Amniotic stem cell (primary cell): ENCODE data around the gene PHACTR1.

Source experiments
- DNase-seq: peaks from one replicate; lab custom pipeline; 2025; lab: John Stamatoyannopoulos, UW

The PHACTR1 gene

DNA sequence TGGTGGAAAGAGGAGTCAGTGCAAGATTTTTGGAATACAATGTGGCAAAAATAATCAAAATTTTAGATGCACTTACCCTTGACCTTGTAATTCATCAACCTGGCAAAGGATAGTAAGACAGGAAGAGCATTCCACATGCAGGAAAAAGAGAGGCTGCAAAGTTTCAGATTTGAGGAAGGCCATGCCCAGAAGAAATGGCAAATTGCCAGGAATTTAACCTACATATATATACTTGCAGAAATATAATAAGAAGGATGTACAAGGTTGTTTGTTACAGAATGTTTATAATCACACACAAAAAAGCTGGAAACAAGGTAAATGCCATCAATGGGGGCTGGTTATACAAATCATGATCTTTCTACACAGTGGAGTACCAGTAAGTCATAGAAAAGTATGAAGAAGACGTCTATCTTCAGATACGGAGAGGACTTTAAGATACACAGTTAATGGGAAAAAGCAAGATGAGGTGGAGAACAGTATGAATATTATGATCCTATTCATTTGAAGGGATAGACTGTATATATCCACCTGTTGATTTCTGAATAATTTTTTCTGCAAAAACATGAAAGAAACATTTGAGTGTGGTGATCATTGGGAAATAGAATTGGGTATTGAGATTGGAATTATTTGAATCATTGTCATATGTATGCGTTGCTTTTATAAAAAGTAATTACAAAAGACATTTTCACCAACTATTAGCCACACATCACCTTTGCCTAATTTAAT lies 358.0 kb downstream of the PHACTR1 start:
- DNase-seq, result no peak

DNA sequence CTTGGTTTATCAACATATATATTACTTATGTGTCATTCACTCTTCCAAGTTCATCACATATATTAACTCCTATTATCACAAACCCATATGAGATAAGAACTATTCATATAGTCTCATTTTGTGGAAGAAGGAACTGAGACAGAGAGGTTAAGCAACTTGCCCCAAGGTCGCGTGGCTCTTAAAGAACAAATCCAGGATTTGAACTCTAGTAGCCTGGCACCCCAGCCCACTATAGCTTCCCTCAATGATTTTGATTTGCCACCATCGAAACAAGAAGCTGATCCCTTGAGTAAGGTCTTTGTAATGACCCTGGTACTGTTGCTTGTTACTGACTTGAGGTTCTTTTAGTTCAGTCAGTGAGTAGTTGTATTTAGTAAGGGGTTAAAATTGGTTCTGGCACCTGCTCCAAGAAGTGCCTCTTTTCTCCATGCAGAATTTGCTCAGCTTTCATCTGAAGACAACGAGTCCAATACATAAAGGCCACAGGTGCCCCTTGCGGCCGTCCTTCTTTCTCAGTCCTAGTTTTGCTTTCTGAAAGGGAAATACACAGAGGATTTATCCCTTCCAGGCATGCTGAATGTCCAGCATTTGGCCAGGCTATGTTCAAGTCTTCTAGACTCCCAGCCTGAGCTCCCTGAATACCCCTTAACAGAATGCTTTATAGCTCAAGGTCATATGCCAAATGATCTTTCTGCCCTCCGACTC lies 358.7 kb downstream of the PHACTR1 start:
- no peak for DNase-seq

DNA sequence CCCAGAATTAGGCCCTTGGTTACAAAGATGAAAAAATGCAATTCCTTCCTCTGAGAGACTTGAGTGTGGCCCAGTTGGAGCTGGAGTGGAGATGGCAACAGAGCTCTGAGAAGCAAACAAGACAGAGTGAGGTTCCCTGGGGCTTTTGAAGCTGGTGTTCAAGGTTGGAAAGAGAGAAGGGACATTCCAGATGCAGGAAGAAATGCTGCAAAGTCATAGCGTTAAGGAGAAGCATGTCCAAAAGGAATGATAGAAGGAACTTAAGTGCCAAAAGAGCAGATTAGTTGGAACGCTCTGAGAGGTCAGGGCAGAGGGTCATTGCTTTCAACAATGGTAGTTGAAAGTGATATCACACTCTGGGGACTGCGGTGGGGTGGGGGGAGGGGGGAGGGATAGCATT lies 360.0 kb downstream of the PHACTR1 start:
- no peak for DNase-seq

DNA sequence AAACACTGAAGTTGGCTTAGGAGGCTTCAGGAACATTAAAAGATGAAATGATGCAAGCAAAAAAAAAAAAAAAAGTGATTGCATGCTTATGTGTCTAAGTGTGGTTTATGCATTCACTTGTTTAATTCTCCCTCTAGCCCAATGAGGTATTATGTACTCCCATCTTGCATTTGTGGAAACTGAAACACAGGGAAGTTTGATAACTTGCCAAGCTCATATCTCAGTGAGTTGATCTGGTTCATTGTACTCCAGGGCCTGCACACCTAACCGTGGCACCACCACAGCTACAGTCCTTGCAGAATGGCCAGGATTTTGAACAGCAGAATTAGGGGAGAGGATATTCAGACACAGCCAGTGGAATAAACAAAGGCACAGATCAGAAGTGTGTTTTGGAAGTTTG lies 360.6 kb downstream of the PHACTR1 start:
- no peak for DNase-seq

DNA sequence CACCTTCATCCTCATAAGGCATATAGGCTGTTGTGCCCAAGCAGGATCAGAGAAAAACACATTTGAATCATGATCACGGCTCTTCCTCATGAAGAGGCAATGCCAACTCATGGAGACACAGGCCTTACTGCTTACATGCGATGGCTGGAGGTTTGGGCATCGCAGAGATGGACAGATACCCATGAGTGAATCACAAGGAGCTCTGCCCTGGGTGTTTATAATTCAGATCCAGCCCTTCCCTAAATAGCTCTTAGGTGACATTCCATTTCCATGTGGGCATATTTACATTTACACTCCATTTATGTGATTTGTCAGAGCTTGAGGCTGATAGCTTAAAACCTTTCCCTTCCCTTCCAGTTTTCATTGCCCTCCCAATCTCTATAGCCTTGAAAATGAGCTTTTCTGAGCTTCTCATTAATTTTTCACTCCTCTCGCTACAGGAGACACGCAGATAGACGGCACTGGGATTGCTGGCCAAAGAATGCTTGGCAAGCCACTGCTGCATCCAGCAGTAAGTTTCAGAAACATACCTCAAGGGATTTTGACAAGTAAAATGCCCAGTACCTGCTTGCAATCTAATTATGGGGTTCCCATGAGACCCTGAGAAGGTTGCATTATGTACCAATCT lies 362.6 kb downstream of the PHACTR1 start:
- DNase-seq, result no peak

DNA sequence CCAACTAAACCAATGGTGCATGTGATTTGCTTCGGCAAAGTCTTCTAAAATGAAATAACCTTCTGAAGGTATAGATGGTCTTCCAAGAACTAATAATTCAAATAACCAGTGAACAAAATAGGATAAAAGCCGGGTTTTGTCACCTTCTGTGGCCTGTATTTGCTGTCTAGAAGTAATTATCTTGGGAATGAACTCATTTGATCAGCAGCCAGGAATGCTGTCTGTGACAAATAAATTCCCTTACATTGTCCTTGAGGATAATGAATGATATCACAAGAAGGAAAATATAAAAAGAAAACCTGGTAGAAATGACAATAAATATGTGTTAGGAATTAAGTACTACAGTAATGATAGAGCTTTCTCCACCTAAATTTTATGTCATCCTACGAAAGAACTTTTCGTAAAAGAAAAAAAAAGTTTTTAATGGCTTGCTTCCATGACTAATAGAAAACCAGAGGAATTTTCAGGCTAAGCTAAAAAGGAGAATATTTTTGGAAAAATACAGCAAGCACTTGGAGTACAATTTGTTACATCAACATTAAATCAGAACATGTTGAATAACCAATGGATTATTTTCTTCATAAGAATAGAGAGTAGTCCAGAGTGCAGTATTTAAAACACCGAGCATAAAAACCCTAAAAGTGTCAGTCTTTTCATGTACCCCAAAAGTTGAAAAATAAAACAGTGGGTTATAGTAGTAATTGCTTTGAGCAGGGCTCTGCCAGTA lies 364.1 kb downstream of the PHACTR1 start:
- no peak for DNase-seq

DNA sequence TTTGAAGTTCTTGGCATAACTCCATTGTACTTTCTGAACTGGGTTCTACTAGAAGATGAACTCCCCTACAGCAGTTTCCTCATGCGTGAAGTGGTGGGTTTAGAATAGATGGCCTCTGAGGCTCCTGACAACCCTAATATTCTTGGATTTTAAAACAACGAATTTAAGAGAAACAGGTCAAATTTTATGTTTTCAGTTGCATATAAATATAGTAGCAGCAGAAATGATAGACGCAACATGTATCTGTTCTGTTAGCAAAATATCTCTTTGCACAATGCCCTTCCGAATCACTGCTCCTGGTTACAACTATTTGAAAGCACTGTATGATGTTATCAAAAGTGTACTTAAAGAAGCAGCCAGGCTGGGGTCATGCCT lies 364.6 kb downstream of the PHACTR1 start:
- DNase-seq, result no peak

DNA sequence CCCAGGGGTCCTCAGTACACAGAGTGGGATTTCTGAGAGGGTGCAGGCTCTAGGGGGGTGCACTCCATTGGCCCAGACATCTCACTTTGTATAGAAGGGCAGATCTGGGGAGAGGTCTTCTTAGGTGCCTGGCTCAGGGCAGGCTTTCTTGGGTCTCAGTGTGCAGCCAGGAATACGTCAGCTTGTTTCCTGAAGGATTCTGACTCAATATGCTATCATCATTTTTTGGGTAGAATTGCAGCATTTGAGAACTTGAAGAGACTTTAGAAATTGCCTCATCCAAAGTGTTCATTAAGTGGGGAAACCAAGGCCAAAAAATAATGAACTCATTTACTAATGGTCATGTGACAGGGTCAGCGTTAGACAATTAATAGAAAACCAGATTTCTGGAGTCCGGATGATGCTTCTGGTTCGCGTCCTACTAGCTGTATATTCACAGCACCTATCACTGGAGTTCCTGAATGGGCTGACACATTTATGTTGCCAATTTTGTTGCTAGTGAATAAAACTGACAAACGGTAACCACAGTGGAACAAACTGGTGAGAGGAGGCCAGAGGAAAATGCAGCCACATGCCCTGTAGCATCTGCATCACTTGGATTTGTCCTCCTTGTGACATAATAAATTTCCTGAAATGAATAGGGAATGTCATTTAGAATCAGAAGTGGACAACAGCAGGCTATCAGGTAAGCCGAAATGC lies 372.9 kb downstream of the PHACTR1 start:
- DNase-seq, result no peak

DNA sequence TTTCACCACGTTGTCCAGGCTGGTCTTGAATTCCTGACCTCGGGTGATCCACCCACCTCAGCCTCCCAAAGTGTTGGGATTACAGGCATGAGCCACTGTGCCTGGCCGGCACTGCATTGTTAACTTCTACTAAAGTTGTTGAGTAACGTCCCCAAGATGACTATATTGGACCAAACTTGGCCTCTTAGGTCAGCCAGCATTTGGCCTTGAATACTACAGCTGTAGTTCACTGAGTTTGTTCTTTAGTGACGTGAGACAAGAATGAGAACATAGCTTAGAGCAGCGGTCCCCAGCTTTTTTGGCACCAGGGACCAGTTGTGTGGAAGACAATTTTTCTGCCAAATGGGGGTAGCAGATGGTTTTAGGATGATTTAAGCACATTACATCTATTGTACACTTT lies 374.6 kb downstream of the PHACTR1 start:
- DNase-seq, result no peak

DNA sequence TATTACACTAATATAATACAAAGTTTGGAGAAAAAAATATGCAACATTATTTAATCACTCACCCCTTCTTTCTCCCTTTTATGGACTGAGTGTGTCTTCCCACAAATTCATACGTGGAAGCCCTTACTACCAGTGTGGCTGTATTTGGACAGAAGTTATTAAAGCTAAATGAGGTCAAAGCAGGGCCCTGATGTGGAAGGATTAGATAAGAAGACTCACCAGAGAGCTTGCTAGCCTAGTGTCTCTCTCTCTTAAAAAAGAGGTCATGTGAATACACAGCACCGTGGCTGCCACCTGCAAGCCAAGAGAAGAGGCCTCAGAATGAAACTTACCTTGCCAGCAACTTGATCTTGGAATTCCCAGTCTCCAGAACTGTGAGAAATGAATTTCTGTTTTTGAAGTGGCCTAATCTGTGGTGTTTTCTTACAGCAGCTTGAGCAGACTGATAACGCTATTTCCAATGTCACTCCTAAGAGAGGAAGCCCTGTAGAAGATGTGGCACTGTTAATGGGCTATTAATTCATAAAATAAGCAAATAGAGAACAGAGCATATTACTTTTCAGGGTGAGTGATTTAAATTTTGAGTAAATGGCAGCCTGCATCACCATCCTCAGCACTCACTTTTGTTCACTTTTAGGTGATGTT lies 378.3 kb downstream of the PHACTR1 start:
- DNase-seq, result no peak

DNA sequence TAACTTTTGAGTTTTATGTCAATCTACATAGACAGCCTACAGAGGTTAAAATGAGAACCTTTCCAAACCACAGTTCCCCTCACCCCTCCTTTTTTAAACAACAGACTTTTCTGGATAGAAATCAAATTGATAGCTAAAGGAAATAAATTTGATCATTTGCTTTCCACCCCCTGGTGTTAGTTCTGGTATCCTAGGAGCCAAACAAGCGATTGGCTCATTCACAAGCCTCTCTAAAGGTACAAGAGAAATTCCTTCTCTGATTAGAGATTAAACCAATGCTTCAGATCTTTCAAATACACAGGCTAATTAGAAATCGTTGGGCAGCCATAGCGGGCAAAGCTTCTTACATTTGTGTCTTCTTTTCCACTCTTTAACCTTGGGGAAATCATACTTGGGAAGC lies 379.5 kb downstream of the PHACTR1 start:
- no peak for DNase-seq

DNA sequence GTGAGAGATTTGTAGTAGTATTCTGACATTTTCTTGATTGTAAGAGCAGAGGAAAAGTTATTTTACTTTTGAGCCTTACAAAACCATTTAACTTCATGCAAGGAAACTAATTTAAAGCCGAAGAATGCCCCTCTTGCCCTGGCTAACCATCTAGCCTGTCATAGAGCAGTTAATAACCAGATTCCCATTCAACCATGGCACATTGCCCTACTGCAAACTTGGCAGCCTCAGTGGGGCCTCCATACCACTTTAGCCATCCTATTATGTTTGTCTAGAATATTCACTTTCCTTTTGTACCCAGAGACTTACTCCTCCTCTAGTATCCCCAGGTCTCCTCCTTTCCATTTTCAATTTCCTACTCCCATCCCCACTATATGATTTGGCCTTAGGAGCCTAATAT lies 380.9 kb downstream of the PHACTR1 start:
- DNase-seq, result no peak

DNA sequence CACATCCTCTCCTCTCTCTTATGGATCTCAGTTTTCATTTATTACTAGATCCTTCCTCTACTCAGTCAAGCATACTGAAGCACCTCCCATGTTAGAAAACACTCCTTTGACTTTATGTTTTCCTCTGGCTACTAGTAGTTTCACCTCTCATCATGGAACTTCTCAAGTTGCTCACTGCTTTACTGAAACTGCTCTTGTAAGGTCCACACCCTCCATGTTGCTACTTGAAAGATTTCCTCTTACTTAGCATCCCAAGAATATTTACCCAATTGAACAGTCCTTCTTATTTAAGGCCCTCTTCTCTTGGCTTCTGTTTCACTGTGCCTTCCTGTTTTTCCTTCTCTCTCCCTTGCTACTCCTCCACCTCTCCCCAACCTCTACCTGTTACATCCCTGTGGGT lies 381.4 kb downstream of the PHACTR1 start:
- DNase-seq, result no peak

DNA sequence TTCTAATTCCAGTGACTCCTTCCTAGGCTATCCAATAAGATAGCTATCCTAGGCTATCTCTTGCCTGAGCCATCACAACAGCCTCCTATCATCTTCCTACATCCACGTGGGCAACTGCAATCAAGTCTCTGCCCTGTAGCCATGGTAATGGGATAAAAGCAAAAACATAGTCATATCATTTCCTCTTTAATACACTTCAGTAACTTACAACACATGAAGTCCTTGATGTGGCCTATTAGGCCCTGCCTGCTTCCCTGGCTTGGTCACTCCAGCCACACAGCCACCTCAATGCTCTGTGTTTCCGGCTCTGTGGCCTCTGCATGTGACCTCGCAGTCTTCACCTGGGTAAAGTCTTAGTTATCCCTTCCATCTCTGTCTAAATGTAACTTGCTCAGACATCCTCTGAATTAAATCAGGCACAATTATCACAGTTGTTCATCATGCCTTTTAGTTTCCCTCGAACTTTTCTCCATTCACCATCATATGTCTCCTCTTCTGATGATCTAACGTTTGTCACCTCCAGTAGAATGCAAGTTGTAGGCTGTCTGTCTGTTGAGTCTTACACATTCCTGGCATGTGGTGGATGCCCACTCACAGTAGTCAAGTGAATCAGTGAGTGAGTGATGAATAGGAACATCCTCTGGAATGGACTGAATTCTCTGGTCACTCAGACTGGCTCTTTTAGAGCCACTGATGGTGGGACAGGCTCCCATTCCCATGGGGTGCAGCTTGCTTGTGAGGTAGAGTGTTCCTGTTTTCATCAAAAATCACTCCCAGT lies 382.4 kb downstream of the PHACTR1 start:
- no peak for DNase-seq

DNA sequence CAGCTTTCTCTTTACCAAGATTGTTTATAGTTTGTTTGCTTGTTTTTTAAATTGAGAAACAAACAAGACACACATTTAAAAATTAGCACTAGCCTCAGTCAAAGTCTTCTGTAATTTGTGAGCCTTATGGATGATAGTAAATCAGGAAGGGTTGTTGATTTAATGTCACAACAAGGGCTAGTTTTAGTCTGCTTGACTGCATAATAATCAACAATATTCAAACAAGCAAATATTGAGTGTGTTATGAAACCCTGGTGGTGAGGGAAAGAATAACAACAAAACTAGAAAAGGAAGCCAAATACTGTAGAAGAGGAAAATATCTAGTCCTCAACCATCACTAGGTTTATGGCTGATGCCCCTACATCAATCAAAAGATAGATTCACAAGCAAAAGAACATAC lies 383.2 kb downstream of the PHACTR1 start:
- no peak for DNase-seq

DNA sequence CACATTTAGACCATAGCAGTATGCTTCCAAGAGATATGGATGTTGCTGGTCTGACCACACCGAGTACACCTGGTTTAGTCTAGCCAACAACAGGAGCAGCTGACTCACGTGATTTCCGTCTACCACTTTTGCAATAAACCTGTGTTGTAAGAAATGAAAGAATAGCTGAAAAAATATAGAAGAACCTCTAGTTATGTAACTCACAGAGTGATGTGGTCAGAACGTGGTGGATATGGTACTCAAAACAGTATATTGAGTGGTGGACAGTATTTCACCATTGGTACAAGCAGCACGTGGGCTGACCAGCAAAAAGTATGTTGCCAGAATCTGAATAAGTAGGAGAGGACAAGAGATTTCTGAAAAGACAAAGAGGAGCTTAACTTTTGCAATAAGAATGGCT lies 384.8 kb downstream of the PHACTR1 start:
- no peak for DNase-seq

DNA sequence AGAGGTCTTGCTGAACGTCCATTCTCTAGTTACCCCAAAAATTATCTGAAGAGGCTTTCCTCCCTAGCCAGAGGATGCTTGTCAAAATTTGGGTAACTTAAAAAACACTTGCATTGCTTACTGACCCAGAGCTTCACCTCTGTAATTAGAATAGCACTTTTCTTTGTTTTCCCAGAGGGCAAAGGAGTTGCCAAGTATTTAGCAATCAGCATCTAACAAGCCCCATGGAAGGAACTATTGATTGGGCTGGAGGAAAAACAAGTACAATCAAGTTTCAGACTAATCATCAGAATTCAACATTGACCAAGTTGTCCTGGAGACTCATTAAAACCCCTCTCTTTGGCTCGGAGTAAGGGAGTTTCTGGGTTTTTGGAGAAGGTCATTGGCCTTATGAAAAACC lies 385.4 kb downstream of the PHACTR1 start:
- DNase-seq, result no peak

DNA sequence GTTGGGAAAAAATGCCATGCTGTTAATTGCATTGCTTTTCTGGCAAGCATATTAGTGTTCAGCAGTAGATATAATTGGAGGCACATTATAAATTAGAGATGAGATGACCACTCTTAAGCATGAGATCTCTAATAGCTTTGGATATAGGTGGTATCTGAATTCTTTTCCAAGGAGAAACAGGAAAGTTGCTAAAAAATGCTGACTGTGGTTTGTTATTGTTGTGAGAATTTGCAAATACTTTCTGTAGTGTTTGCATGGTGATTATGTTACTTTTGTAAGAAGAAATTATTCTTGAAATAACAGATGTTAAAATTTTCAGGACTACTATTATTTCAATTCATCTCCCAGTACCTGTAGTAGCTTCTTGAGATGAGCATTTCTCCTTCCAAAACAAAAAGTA lies 386.6 kb downstream of the PHACTR1 start:
- DNase-seq, result no peak

DNA sequence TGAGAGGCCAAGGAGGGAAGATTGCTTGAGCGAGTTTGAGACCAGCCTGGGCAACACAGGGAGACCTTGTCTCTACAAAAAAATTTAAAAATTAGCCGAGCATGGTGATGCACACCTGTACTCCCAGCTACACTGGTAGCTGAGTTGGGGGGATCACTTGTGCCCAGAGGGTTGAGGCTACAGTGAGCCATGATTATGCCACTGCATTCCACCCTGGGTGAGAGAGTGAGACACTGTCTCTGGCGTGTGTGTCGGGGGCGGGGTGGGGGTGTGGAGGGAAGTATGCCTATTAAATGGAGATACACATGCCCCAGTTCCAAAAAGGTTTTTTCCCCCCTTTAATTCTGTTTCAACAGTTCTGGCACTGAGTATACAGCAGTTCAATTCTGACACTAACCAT lies 388.6 kb downstream of the PHACTR1 start:
- DNase-seq, result no peak

DNA sequence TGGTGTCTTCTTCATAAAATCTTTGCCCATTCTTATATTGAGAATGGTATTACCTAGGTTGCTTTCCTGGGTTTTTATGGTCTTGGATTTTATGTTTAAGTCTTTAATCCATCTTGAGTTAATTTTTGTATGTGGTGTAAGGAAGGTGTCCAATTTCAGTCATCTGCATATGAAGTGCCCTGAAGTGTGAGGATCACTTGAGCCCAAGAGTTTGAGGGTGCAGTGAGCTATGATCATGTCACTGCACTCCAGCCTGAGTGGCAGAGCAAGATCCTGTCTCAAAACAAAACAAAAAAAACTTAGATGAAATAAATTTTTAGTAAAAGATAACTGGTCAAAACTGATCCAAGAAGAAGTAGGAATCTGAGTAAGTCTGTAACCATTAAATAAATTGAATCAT lies 396.4 kb downstream of the PHACTR1 start:
- DNase-seq, result no peak

DNA sequence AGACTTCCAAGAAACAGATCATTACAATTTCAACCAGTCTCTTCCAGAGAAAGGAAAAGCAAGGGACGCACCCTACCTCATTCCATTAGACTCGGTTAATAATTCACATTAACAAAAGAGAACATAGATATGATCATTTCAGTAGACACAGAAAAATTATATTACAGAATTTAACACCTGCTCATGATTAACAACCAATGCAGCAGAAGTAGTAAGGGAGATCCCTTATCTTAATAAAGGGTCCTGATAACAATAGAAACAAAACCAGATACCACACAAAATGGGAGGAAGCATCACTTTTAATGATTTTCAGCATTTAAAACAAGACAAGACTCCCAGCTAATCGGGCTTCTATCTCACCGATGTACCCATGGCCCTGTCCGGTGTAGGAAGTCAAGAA lies 396.8 kb downstream of the PHACTR1 start:
- no peak for DNase-seq
